Left ventricle myocardium superior (tissue), 1 donor: ENCODE results near the gene GSN. TPM values are rescaled to one million over a fixed set of nuclear protein-coding genes. Genes with fewer than 3 reads are reported as not detected.
A peak's percentile ranks its signal among the peaks of the same experiment; 100 is the strongest.

Experiments used
- ATAC-seq: fragments of 200-7000 bp; cut with Tn5 transposase; one replicate; pipeline ENCODE4 v1.9.1; 2020; ENCODE audit warnings: mild to moderate bottlenecking, moderate library complexity
- DNase-seq: peaks from one replicate; pipeline ENCODE4 v3.0.0-alpha.2; 2020
- intact Hi-C: fragments of 100-400 bp; cut with micrococcal nuclease; formaldehyde crosslinking; loops from one replicate; pipeline ENCODE4 v1.11.0; 2022
- total RNA-seq: library from RNA; stranded (reverse); fragmentation: NEBNext Ultra II Directional; extraction: Animal tissue kit (Norgen Biotek cat#: 25700); gene quantifications from one replicate; pipeline ENCODE4 v1.2.1, GENCODE V29; 2021
- donor health status: DM: no; HTN: yes; CAD: no; lungs with severe emphysema.

Gene GSN
- total RNA-seq, 1 donor from 2014 or later = 717 TPM

DNA sequence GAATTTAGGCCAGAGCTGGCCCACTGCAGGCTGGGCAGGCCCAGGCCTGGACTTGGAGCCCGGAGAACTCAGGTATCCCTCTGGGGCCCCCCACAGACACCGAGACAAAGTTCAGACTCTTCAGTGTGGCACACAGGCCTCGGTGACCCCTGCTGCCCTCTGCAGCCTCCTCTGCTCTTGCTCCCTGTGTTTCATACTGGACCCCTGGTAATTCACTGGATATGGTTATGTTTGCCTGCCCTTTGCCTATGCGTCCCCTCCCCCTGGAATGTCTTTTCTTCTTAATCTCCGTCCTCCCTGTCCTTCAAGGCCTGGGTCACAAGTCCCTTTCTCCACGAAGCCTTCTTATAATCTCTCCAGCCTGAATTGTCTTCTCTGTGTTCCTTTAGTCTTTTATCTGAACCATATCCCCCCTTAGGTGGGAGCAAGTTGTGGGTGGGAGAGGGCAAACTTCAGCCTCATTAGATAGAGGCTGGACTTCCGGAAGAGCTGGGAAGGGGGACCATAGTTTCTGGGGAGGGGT is 30.1 kb downstream of the GSN start:
- ATAC-seq (no peak), DNase-seq (no peak)
- intact Hi-C loops = no loop called here

DNA sequence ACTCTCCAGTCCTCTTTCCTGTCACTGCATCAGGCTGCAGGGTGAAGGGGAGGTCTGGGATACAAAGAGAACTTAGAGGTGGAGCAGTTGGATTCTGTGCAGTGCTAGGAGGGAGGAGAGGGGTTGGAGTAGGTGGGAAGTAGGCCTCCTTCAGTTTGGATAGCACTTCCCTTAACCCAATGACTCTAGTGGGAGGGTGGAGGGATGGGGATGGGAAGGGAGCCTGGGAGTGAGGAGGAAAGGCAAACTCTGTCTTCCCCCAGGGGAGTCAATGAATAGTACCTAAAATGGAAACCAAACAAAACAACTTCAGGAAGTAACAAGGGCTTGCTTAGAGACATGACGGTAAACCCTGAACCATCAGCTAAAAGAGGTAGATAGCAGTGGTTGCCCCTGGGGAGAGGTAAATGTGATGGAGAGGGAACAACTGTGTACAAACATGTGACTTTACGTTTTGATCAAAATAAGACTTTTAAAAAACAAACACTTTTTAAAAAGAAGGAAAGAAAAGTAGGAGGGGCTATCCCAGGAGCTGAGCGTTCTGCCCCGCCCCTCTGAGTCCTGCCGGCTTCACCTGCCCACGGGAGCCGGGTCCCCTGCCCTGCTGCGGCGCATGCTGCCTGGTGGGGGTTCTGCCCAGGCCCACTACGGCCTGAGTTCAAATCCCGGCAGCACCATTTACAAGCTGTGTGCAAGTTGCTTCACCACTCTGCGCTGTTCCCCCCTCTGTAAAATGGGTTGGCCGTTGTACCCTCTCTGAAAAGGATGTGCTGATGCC is 30.9 kb downstream of the GSN start:
- DNase-seq (peak; percentile 67), ATAC-seq (peak; percentile 66)
- intact Hi-C loops = no loop called here

DNA sequence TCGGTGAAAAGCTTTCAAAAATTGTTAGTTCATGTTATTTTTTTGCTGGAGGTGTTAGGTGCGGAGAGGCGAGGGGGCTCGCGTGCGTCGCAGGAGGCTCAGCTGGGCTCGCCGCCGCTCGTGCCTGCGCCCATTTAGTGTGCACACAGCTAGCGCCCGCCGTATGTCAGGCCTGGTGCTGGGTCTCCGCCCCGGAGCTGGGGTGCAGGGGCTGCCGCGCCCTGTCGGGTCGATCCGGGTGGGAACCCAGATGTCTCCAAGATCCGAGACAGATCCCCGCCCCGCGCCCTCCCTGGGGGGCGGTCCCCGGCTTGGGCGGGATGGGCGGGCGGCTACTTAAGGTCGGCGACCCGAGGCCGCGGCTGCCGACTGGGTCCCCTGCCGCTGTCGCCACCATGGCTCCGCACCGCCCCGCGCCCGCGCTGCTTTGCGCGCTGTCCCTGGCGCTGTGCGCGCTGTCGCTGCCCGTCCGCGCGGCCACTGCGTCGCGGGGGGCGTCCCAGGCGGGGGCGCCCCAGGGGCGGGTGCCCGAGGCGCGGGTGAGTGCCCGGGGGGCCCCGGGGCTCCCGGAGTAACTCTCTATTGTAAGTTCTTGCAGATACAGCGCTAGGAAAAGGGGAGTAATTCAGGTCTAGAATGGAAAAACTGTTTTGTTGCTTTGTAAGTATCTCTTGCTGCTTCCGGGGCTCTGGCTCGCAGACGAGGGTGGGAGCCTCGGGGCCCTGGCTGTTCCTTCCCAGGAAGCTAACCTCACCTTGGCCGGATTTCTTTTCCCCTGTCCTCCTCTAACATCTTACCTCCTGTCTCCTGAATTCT is 31.7 kb downstream of the GSN start:
- peak; percentile 94 for DNase-seq
- peak; percentile 80 for ATAC-seq
- intact Hi-C loops = loop anchor here (10.0 kb wide), 1 partner anchor 85 kb away; no protein-coding TSS in a partner anchor

DNA sequence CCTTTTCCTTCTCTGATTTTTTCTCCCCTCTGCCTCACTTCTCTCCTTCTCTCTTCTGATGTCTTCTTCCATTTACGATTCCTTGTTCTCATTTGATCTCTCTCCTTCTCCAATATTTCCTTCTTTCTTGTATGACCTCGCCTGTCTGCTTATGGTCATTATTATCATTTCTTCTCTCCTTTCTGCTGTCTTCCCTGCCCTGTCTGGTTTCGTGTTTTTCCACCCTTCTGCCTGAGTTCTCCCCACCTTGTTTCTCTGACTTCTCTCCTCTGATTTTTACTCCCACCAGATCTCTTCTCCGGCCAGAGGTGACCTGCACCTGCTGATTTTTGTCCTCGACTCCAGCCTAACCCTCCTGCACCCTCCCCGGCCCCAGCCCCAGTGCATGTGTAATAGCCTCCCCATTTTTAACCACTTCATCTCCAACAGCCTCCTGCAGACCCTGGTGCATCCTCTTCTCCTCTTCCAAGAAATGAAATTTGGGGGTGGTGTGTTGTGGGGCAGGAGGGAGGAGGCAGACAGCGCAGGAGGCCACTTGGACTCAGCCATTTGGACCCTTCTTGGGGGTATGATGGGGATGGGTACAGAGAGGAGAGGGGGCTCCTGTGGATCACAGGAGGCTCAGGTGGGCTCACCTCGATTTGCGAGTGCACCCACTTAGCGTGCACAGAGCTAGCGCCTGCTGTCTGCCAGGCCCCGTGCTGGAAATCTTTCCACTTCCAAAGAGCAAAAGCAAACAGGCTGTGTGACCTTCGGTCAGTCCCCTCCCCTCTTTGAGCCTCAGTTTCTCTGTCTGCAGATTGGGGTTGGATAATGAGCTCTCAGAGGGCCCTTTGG is 32.5 kb downstream of the GSN start:
- intact Hi-C loops = loop anchor here (10.0 kb wide), 1 partner anchor 86 kb away; no protein-coding TSS in a partner anchor
- ATAC-seq (no peak), DNase-seq (peak; percentile 22)

DNA sequence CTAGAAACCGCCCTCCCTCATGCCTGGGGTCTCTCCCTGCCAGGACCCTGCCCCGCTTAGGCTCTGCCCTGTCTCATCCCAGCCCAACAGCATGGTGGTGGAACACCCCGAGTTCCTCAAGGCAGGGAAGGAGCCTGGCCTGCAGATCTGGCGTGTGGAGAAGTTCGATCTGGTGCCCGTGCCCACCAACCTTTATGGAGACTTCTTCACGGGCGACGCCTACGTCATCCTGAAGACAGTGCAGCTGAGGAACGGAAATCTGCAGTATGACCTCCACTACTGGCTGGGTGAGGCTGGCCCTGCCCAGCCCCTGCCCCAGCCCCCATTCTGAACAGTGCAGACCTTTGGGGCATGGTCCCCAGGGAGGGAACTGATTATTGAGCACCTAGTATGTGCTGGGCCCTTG is 33.9 kb downstream of the GSN start:
- intact Hi-C loops = loop anchor here (10.0 kb wide), 1 partner anchor 87 kb away; no protein-coding TSS in a partner anchor
- no peak for ATAC-seq
- DNase-seq = peak; percentile 37

DNA sequence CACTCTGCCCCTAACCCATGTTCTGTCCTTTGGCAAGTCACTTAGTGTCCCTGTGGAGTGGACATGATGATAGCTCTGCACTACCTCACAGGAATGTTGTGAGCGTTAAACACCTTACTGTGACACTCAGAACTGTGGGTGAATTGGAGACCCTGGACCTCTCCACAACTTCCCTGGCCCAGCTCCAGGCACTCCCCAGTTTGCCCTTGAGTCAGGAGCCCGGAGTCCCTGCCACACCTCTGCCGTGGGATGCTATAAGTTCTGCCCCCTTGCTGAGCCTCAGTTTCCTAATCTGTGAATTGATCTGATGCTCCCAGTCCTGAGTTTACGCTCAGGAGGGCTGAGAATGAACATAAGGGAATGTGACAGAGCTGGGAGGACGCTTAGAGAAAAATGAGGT is 34.4 kb downstream of the GSN start:
- DNase-seq (peak; percentile 29), ATAC-seq (no peak)
- intact Hi-C loops = loop anchor here (10.0 kb wide), 1 partner anchor 88 kb away; no protein-coding TSS in a partner anchor

DNA sequence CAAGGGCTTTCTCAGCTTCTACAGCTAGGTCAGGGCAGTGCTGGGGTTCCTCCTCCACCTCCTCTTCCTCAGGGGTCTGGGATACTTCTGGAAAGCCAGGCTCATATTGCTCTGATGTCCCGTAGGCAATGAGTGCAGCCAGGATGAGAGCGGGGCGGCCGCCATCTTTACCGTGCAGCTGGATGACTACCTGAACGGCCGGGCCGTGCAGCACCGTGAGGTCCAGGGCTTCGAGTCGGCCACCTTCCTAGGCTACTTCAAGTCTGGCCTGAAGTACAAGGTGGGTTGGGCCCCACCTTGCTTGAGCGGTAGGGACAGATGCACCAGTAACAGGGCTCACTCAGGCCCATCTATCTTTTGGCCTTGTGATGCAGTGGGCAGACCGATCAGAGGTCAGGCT is 34.8 kb downstream of the GSN start:
- ATAC-seq (no peak), DNase-seq (peak; percentile 33)
- intact Hi-C loops = loop anchor here (10.0 kb wide), 1 partner anchor 88 kb away; no protein-coding TSS in a partner anchor

DNA sequence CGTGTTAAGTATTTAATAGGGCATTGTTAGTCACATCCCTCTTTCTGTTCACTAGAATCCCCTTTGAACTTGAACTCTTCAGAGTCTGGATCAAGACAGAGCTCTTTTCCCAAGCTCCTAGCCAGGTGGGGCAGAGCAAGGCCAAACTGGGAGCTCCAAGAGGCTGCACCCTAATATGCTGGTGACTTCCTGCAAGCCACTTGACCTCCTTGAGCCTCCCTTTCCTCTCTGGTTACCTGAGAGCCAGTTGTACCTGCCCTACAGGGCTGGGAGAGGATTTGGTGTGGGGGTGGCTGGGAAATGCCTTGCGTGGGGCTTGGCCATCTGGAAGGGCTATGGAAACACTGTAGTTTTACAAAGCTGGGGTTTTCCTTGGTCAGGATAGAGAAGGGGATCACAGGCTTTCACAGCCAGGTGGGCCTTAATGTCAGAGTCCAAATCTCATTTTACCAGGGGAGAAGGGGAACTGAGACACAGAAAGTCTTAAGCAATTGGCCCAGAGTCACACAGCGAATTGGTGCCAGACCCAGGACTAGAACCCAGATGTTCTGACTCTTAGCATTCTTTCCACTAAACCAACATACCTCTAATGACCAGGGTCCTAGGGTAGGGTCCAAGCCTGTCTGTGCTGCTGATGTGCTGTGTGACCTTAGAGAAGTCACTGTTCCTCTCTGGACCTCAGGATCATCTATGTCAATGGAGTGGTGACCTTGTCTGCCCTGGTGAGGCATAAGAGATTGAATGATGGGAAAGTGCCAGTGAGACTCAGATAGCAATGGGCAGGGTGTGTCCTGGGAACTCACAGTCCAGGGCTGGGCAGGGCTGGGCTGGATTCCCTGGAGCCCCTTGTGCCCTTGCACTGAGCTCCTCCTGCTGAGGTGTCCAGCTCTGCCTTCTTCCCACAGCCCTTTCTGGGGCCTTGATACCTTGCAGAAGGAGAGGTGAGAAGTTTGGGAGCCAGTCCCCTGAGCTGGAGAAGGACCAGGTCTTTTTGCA is 35.8 kb downstream of the GSN start:
- no peak for ATAC-seq
- intact Hi-C loops = loop anchor here (10.0 kb wide), 1 partner anchor 89 kb away; no protein-coding TSS in a partner anchor
- peak; percentile 39 for DNase-seq

DNA sequence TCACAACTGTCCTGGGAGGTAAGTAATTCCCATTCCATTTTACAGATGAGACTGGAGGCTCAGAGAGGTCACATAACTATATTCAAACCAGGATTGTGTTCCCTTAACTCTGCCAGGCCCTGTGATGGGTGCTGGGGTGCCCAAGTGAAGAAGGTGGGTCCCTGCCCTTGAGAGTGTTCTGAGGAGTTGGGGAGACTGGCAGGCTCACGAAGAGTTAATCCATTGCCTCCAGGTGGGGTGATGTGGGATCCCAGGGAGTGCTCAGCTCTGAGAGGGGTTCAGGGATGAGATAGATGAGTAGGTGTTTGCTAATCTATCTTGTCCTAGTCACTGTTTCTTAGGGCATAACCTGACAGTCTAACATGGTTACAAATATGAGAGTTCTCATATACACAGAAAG is 36.7 kb downstream of the GSN start:
- intact Hi-C loops = loop anchor here (10.0 kb wide), 1 partner anchor 90 kb away; no protein-coding TSS in a partner anchor
- no peak for DNase-seq
- no peak for ATAC-seq

DNA sequence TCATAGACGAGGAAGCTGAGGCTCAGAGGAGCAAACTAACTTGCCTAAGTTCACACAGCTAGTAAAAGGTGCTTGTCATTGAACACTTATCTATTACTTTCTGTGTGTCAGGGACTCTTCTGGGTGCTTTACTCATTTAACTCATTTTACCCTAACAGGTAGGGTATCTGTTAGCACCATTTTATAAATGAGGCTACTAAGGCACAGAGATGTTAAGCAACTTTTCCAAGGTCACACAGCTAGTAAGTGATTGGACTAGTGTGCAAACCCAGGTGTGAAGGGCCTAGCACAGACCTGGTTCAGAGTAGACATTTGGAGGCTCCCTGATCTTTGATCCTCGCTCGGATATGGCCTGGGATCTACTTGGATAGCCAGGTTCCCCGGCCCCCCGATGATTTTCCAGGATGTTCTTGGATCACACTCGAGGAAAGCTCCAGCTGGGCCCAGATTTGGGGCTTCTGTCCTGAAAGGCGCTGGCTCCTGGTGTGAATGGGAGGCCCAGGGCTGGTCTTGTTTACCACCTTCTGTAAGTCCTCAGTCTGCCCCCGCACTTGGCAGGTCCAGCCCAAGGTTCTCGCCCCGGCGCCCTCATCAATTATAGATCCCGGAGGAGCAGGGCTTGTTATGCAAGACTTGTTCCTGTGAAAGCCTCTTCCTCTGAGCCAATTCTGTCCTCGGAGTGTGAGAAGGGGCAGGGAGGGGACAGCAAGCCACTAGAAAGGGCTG is 37.5 kb downstream of the GSN start:
- DNase-seq (peak; percentile 89), ATAC-seq (peak; percentile 70)
- intact Hi-C loops = loop anchor here (10.0 kb wide), 1 partner anchor 91 kb away; no protein-coding TSS in a partner anchor

DNA sequence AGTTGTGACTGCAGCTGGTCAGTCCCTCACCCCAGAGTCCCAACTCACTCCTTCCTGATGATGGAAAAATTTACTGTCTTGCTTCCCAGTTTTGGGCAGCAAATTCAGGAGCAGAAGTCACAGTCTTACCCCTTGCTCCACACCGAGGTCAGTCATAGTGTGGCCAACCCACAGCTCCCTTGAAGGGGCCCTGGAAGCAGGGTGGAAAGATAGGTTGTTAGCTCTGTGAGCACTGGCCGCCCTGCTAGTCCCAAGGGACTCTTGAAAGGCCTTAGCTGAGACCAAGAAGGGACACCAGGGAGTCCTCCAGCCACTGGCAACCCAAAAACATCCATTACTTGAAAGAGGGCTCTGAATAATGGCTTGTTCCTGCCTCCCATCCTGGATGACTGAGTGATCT is 40.0 kb downstream of the GSN start:
- no peak for ATAC-seq
- intact Hi-C loops = loop anchor here (10.0 kb wide), 1 partner anchor 93 kb away; no protein-coding TSS in a partner anchor
- no peak for DNase-seq

DNA sequence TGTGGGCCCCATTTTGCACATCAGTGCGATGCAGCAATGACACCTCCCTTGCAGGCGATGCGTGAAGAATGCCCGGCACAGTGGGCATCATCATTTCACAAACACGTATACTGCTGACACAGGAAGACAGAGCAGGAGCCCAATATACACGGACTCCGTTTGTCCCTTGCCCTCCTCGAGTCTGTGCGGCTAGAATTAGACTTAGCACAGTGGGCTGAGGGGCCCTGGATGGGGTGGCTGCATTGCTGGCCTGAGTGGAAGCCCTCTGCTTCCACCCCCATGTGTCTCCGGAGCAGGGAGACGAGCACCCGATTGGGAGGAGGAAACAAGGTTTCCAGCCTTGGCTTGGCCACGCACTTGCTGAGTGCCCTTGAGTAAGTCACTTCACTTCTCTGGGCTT is 40.8 kb downstream of the GSN start:
- DNase-seq (no peak), ATAC-seq (peak; percentile 4)
- intact Hi-C loops = loop anchor here (10.0 kb wide), 1 partner anchor 94 kb away; no protein-coding TSS in a partner anchor

DNA sequence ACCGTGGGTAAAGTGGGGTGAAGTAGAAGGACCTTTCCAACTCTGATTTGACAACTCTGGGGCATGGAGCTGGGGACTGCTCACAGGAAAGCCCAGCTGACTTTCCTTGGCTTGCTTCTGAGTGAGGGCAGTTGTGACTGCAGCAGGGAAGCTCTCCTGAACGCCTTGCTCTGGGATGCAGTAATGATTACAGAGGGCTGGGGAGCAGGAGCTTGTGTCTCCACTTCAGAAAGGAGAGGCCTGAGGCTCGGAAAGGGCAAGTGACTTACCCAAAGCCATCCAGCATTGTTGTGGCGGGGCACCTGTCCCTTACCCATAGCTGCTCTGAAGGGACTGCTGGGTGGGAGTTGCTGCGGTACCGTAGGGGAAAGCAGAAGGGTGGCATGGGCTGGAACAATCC is 41.2 kb downstream of the GSN start:
- no peak for DNase-seq
- peak; percentile 1 for ATAC-seq
- intact Hi-C loops = loop anchor here (10.0 kb wide), 1 partner anchor 94 kb away; no protein-coding TSS in a partner anchor

DNA sequence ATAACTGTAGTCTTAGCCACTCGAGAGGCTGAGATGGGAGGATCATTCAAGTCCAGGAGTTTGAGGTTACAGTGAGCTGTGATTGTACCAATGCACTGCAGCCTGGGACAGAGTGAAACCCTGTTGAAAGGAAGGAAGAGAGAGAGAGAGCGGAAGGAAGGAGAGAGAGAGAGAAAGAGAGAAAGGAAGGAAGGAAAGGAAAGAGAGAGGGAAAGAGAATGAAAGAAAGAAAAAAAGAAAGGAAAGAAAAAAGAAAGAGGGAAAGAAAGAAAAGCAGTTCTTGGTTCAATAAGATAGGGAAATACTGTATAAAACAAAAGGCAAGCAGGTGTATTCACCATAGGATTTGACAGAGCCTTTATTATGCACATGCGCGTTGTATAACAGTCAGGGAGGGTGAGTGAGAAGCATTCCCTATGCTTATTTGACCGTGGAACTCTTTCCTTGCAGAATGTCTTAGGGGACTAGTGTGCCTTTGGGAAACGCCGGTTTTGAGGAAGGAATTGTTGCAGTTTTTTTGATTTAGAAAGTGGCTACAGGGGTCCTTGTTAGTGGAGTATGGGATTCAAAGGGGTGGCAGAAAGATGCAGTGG is 42.0 kb downstream of the GSN start:
- no peak for DNase-seq
- intact Hi-C loops = loop anchor here (10.0 kb wide), 1 partner anchor 95 kb away; no protein-coding TSS in a partner anchor

DNA sequence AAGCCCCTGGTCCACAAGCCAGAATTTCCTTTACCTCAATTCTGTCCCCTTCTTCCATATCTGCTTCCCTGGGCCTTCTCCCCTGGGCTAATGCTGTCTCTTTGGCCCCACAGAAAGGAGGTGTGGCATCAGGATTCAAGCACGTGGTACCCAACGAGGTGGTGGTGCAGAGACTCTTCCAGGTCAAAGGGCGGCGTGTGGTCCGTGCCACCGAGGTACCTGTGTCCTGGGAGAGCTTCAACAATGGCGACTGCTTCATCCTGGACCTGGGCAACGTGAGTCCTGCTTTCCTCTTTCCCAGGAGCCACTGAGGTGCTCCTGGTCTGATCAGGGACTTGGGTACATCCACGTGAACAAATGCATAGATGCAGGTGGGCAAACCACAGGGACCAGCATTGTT is 42.6 kb downstream of the GSN start:
- DNase-seq = no peak
- intact Hi-C loops = no loop called here
- ATAC-seq = no peak

More for the DNA sequence above, 42.0 kb downstream of the GSN start:
- ATAC-seq = no peak

DNA sequence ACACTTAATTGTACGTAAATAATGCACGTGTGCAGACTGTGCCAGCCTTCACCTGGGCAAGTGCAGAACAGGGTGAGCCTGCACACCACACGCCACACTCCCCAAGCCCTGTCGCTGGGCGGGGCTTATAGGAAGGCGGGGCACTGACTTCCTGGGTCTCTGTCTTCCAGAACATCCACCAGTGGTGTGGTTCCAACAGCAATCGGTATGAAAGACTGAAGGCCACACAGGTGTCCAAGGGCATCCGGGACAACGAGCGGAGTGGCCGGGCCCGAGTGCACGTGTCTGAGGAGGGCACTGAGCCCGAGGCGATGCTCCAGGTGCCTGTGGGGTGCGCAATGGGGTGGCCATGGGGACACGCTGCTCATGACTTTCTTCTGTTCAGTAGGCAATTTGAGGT is 44.2 kb downstream of the GSN start:
- DNase-seq (no peak), ATAC-seq (no peak)
- intact Hi-C loops = no loop called here
